Embryonic facial prominence (tissue), 1 donor: Measurements from ENCODE around the gene GRID2IP.

ENCODE experiments used
- DNase-seq: peaks from one replicate; pipeline ENCODE4 v3.0.0-alpha.2; 2016; ENCODE audit errors: extremely low spot score

The GRID2IP gene

GRCh38 chr7:6562106-6562505, 10.8 kb upstream of the GRID2IP start:
- no peak for DNase-seq

- DNase-seq, result no peak
Measured at GRCh38 chr7:6559896-6560295, 8.6 kb upstream of the GRID2IP start.

GRCh38 chr7:6558837-6559236, 7.6 kb upstream of the GRID2IP start:
- no peak for DNase-seq

- DNase-seq, result no peak
Measured at GRCh38 chr7:6556196-6556595, 4.9 kb upstream of the GRID2IP start.

- no peak for DNase-seq
Measured at GRCh38 chr7:6554848-6555247, 3.6 kb upstream of the GRID2IP start.

GRCh38 chr7:6553448-6554044, 2.3 kb upstream of the GRID2IP start:
- DNase-seq, result no peak

GRCh38 chr7:6547400-6547799, 3.9 kb downstream of the GRID2IP start:
- no peak for DNase-seq

GRCh38 chr7:6546498-6547251, 4.6 kb downstream of the GRID2IP start:
- no peak for DNase-seq

GRCh38 chr7:6545398-6546126, 5.7 kb downstream of the GRID2IP start:
- no peak for DNase-seq

- DNase-seq, result no peak
Measured at GRCh38 chr7:6542368-6542767, 8.9 kb downstream of the GRID2IP start.

- DNase-seq, result no peak
Measured at GRCh38 chr7:6536262-6537260, 14.7 kb downstream of the GRID2IP start.

GRCh38 chr7:6533893-6534495, 17.3 kb downstream of the GRID2IP start:
- DNase-seq, result no peak

GRCh38 chr7:6532516-6532915, 18.7 kb downstream of the GRID2IP start:
- DNase-seq, result no peak

- no peak for DNase-seq
Measured at GRCh38 chr7:6531492-6532279, 19.6 kb downstream of the GRID2IP start.

GRCh38 chr7:6530626-6531491, 20.4 kb downstream of the GRID2IP start:
- no peak for DNase-seq

- no peak for DNase-seq
Measured at GRCh38 chr7:6529643-6530042, 21.6 kb downstream of the GRID2IP start.

GRCh38 chr7:6528401-6529130, 22.7 kb downstream of the GRID2IP start:
- DNase-seq, result no peak

- DNase-seq, result no peak
Measured at GRCh38 chr7:6526997-6527378, 24.3 kb downstream of the GRID2IP start.
